HG03378 (cell line): ENCODE data around the gene EHD4.

Experiments
- ATAC-seq: cut with Tn5 transposase; IDR thresholded peaks from one replicate; pipeline ENCODE4 v1.9.1; 2021; ENCODE audit warnings: mild to moderate bottlenecking, moderate library complexity; ENCODE audit not compliant: unreplicated experiment

EHD4 gene

GRCh38 chr15:41882689-41883483 lies 89.5 kb downstream of the EHD4 start:
- ATAC-seq = no peak

- no peak for ATAC-seq
Observed at GRCh38 chr15:41881920-41882688, 90.3 kb downstream of the EHD4 start.

- no peak for ATAC-seq
Observed at GRCh38 chr15:41881550-41881919, 90.8 kb downstream of the EHD4 start.

- no peak for ATAC-seq
Observed at GRCh38 chr15:41881086-41881485, 91.3 kb downstream of the EHD4 start.

GRCh38 chr15:41880156-41880877 lies 92.0 kb downstream of the EHD4 start:
- no peak for ATAC-seq

GRCh38 chr15:41879321-41879845 lies 93.0 kb downstream of the EHD4 start:
- ATAC-seq = no peak

GRCh38 chr15:41878355-41878699 lies 94.0 kb downstream of the EHD4 start:
- ATAC-seq = no peak

GRCh38 chr15:41877631-41878354 lies 94.6 kb downstream of the EHD4 start:
- ATAC-seq = no peak

GRCh38 chr15:41876689-41877088 lies 95.7 kb downstream of the EHD4 start:
- ATAC-seq = no peak

GRCh38 chr15:41876007-41876406 lies 96.3 kb downstream of the EHD4 start:
- no peak for ATAC-seq

GRCh38 chr15:41874736-41875135 lies 97.6 kb downstream of the EHD4 start:
- ATAC-seq = no peak

GRCh38 chr15:41873711-41874110 lies 98.6 kb downstream of the EHD4 start:
- no peak for ATAC-seq

GRCh38 chr15:41872166-41872747 lies 100.1 kb downstream of the EHD4 start:
- ATAC-seq = no peak

- no peak for ATAC-seq
Observed at GRCh38 chr15:41871175-41871905, 101.0 kb downstream of the EHD4 start.

- no peak for ATAC-seq
Observed at GRCh38 chr15:41870689-41871081, 101.7 kb downstream of the EHD4 start.

GRCh38 chr15:41869770-41870688 lies 102.3 kb downstream of the EHD4 start:
- ATAC-seq = no peak

- ATAC-seq = no peak
Observed at GRCh38 chr15:41868321-41868720, 104.0 kb downstream of the EHD4 start.

GRCh38 chr15:41866872-41867579 lies 105.3 kb downstream of the EHD4 start:
- ATAC-seq = no peak
